Measurements from ENCODE around the gene FTSJ1.

FTSJ1 gene

DNA sequence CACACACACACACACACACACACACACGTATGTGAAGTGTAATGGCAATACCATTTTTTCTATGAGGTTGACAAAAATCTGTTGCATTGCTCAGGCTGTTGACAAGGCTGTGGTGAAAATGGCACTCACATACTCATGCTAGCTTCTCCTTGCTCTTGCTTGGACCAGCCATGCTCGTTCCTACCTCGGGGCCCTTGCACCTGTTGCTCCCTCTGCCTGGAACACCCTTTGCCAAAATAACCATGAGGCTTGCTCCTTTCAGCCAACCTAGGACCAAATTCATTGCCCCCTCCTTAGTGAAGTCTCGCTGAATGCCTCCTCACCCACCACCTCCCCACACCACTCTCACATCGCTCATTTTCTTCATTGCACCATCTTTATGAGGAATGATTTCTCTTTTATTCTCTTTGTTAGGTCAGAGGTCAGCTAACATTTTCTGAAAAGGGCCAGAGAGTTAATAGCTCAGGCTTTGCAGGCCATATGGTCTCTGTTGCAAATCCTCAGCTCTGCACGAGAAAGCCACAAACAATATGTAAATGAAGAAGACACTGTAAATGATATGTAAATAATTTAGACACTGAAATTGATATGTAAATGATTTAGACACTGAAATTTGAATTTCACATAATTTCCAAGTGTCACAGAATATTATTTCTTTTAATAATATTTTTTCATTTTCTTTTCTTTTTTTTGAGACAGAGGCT lies 19.2 kb upstream of the FTSJ1 start:
- ChIA-PET POLR2A (no interaction called here), CTCF (no interaction called here)
- DNase-seq (ENCODE audit: low read depth, low spot score), result no peak
- no peak overlapping the region for H3K4me3 ChIP-seq (ENCODE audit: low read depth, low read length)
- TF ChIP-seq, protein P1, sequence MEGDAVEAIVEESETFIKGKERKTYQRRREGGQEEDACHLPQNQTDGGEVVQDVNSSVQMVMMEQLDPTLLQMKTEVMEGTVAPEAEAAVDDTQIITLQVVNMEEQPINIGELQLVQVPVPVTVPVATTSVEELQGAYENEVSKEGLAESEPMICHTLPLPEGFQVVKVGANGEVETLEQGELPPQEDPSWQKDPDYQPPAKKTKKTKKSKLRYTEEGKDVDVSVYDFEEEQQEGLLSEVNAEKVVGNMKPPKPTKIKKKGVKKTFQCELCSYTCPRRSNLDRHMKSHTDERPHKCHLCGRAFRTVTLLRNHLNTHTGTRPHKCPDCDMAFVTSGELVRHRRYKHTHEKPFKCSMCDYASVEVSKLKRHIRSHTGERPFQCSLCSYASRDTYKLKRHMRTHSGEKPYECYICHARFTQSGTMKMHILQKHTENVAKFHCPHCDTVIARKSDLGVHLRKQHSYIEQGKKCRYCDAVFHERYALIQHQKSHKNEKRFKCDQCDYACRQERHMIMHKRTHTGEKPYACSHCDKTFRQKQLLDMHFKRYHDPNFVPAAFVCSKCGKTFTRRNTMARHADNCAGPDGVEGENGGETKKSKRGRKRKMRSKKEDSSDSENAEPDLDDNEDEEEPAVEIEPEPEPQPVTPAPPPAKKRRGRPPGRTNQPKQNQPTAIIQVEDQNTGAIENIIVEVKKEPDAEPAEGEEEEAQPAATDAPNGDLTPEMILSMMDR (IDR thresholded peaks at IDR 0.05; ENCODE audit: insufficient read depth, low read length, missing control alignments), result no peak

DNA sequence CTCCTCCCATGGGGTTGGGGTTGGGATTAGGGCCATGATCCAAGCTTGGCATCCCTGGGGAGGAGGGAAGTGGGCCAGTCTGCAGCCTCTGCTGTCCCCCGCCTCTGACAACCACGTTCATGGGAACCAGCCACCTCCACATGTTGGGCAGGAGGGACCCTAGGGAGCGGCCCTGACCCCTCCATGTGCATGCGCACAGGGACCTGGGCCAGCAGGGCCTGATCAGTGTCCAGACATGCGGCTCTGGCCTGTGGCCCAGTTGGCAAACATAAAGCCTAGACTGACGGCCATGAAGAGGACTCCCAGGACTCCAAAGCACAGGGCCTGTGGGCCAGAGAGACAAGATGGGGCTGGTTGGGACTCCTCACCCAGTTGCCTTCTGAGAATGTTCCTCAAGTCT lies 17.3 kb upstream of the FTSJ1 start:
- TF ChIP-seq, protein P1 (IDR thresholded peaks at IDR 0.05; ENCODE audit: insufficient read depth, low read length, missing control alignments), result no peak
- ChIA-PET CTCF (no interaction called here), POLR2A (no interaction called here)
- no peak for DNase-seq (ENCODE audit: low read depth, low spot score)
- H3K4me3 ChIP-seq (ENCODE audit: low read depth, low read length), result no peak overlapping the region

DNA sequence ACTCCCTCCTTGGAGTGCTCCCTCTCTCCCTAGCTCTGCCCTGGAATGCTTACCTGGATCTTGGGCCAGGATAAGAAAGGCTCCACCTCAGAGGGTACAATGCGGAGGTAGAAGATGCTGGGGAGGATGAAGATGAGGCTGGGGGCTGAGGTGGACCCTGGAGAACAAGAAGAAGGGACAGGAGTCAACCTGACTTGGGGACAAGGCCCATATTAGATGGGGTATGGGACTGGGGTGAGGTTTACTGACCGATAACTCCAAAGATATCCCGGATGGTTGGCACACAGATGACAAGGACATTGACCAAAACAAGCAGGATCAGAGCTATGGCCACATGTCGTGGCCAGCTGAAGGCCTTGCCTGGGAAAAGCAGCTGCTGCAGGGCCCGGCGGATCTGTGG lies 16.5 kb upstream of the FTSJ1 start:
- no peak overlapping the region for H3K4me3 ChIP-seq (ENCODE audit: low read depth, low read length)

DNA sequence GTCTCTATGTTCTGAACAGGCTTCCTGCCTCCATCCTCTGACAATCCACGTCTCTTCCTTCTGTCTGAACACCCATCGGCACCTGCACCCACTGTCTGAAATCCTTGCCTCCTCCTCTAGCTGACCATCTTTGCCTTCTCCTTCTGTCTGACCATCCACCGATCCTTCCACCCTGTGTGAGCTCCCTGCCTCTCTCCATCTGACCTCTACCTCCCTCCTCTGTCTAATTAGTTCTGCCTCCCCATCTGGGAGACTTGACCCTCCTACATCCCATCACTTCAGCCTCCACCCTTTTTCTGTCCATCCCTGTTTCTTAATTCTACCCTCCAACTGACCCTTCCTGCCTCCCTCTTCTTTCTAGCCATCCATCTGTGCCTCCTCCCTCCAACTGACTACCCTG lies 16.0 kb upstream of the FTSJ1 start:
- POLR2A ChIA-PET, result no interaction called here
- TF ChIP-seq, protein P1 (IDR thresholded peaks at IDR 0.05; ENCODE audit: insufficient read depth, low read length, missing control alignments), result no peak

More for the DNA sequence above, 16.5 kb upstream of the FTSJ1 start:
- DNase-seq (ENCODE audit: low read depth, low spot score), result no peak
- ChIA-PET CTCF (no interaction called here), POLR2A (no interaction called here)
- TF ChIP-seq, protein P1 (IDR thresholded peaks at IDR 0.05; ENCODE audit: insufficient read depth, low read length, missing control alignments), result no peak

DNA sequence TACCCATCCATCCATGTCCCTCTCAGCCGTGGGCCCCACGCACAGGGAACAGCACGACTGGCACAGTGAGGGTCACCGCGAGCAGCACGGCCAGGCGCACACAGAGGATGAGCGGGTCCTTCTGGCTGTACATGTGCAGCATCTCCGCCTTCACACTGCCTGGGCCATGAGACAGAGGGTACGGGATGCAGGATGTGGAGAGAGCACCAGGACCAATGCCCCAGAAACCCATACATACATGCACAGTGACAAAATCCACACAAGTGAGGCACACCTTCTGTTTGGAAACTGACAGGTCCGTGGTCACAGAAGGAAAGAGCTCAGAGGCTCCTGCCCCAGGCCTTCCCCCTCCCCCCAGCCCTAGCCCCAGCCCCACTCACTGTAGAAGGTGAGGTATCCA lies 15.4 kb upstream of the FTSJ1 start:
- TF ChIP-seq, protein P1 (IDR thresholded peaks at IDR 0.05; ENCODE audit: insufficient read depth, low read length, missing control alignments), result no peak
- ChIA-PET CTCF (no interaction called here), POLR2A (no interaction called here)
- no peak overlapping the region for H3K4me3 ChIP-seq (ENCODE audit: low read depth, low read length)
- no peak for DNase-seq (ENCODE audit: low read depth, low spot score)

More for the DNA sequence above, 16.0 kb upstream of the FTSJ1 start:
- CTCF ChIA-PET, result no interaction called here
- DNase-seq (ENCODE audit: low read depth, low spot score), result no peak
- H3K4me3 ChIP-seq (ENCODE audit: low read depth, low read length), result no peak overlapping the region

DNA sequence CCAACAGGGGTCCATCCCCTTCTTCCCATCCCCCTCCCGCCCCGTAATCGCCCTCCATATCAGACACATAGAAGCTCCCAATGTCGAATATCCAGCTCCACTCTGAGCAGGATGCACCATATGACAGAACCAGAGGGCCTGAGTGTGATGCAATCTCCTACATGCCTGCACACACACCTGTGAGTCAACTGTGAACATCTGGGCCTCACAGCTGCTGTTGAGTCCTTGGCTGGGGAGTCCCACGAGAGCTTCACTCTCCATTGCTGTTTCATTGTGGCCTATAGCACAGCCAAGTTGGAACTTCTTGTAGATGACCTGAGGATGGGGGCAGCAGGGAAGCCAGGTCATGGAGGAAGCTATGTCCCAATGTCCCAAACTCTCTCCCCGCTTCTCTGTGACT lies 14.2 kb upstream of the FTSJ1 start:
- TF ChIP-seq, protein P1 (IDR thresholded peaks at IDR 0.05; ENCODE audit: insufficient read depth, low read length, missing control alignments), result no peak
- CTCF ChIA-PET, result no interaction called here
- H3K4me3 ChIP-seq (ENCODE audit: low read depth, low read length), result no peak overlapping the region
- DNase-seq (ENCODE audit: low read depth, low spot score), result no peak
- POLR2A ChIA-PET, result no interaction called here
